A673 (cell line): Measurements from ENCODE around the gene ZMAT5. TPM values are rescaled to one million over a fixed set of nuclear protein-coding genes. Genes with fewer than 3 reads are reported as not detected.

Experiments
- BruUV-seq: library from RNA; stranded (reverse); fragments of 400-500 nt; replicated peaks from 2 replicates; lab custom pipeline; 2021; lab: Mats Ljungman, UMichigan
- CTCF ChIA-PET: fragments of 300-600 bp; sonication (Branson Sonifier 250); formaldehyde crosslinking; loops from one replicate; lab custom pipeline; 2022; ENCODE audit warnings: antibody characterized with exemption; lab: Charles Lee
- POLR2A ChIA-PET: fragments of 300-600 bp; sonication (Branson Sonifier 250); formaldehyde crosslinking; loops from one replicate; lab custom pipeline; 2022; ENCODE audit warnings: antibody characterized with exemption; ENCODE audit not compliant: low non-redundant PET; lab: Charles Lee
- DNase-seq: peaks from one replicate; pipeline ENCODE4 v3.0.0-alpha.2; 2015; ENCODE audit warnings: low spot score
- H3K27ac ChIP-seq: fragments of 200-600 bp; sonication (generic); 2 replicates; pipeline ENCODE4 v1.5.1; 2016; ENCODE audit warnings: mixed run types, low read depth, mild to moderate bottlenecking, mixed read lengths, antibody characterized with exemption, low read length; ENCODE audit not compliant: poor library complexity, severe bottlenecking
- H3K27me3 ChIP-seq: fragments of 200-600 bp; sonication (generic); replicated peaks from 2 replicates; pipeline ENCODE4 v1.6.1; 2017; ENCODE audit warnings: mixed run types, low read depth, mild to moderate bottlenecking, mixed read lengths, antibody characterized with exemption, low read length; ENCODE audit not compliant: insufficient read depth, poor library complexity
- H3K36me3 ChIP-seq: fragments of 200-600 bp; sonication (generic); 2 replicates; pipeline ENCODE4 v1.6.1; 2016; ENCODE audit warnings: mixed run types, mild to moderate bottlenecking, mixed read lengths, antibody characterized with exemption, low read length; ENCODE audit not compliant: insufficient read depth, poor library complexity, severe bottlenecking
- H3K4me1 ChIP-seq: fragments of 200-600 bp; sonication (generic); 2 replicates; pipeline ENCODE4 v1.6.1; 2017; ENCODE audit warnings: mixed run types, mild to moderate bottlenecking, mixed read lengths, antibody characterized with exemption, low read length; ENCODE audit not compliant: insufficient read depth, poor library complexity, severe bottlenecking
- H3K4me3 ChIP-seq: fragments of 200-600 bp; sonication (generic); 2 replicates; pipeline ENCODE4 v1.5.1; 2016; ENCODE audit warnings: low read depth, mixed run types, mild to moderate bottlenecking, mixed read lengths, low read length; ENCODE audit not compliant: poor library complexity, severe bottlenecking
- H3K9me3 ChIP-seq: fragments of 200-600 bp; sonication (generic); 2 replicates; pipeline ENCODE4 v1.6.1; 2016; ENCODE audit warnings: mixed run types, low read depth, mild to moderate bottlenecking, mixed read lengths, antibody characterized with exemption, low read length; ENCODE audit not compliant: poor library complexity, severe bottlenecking
- CTCF ChIP-seq: fragments of 300-800, 200-600 bp; sonication (generic); conservative IDR thresholded peaks from 2 replicates; pipeline ENCODE4 v1.5.1; 2017; ENCODE audit warnings: low read depth, mild to moderate bottlenecking, antibody characterized with exemption, low read length, moderate library complexity, mixed read lengths
- EZH2 ChIP-seq: fragments of 200-600 bp; sonication (generic); IDR thresholded peaks from 2 replicates; pipeline ENCODE4 v1.6.1; 2017; ENCODE audit warnings: borderline replicate concordance, low read depth, mild to moderate bottlenecking, mixed read lengths, antibody characterized with exemption, low read length; ENCODE audit not compliant: poor library complexity, severe bottlenecking
- intact Hi-C: fragments of 100-400 bp; cut with micrococcal nuclease; formaldehyde crosslinking; loops from one replicate; pipeline ENCODE4 v1.10.0; 2022; ENCODE audit not compliant: unreplicated experiment
- total RNA-seq: library from RNA; stranded (reverse); gene quantifications from 2 replicates; pipeline ENCODE4 v1.2.3, GENCODE V29; 2021

Gene ZMAT5
- total RNA-seq, 1 experiment from 2014 or later: 19.8 TPM

- H3K36me3 ChIP-seq: no peaks in the 10 kb centered on the region
- intact Hi-C loops: no loop called here
- H3K27me3 ChIP-seq: no peaks in the 10 kb centered on the region
- BruUV-seq: no TSS peak
- TF ChIP-seq EZH2: no peak
- TF ChIP-seq CTCF: no peak
- ChIA-PET CTCF (no interaction called here), POLR2A (no interaction called here)
- no peak for DNase-seq
- no peaks in the 10 kb centered on the region for H3K9me3 ChIP-seq
- no peak overlapping the region for H3K27ac ChIP-seq
- no peak overlapping the region for H3K4me3 ChIP-seq
- H3K4me1 ChIP-seq: peaks cover 15% of the 10 kb centered on the region
Measured at GRCh38 chr22:29737251-29738117, 29.3 kb downstream of the ZMAT5 start.

GRCh38 chr22:29735416-29735815 is 31.4 kb downstream of the ZMAT5 start:
- DNase-seq: no peak
- Histone ChIP-seq H3K27me3 (no peaks in the 10 kb centered on the region), H3K9me3 (no peaks in the 10 kb centered on the region), H3K27ac (no peak overlapping the region), H3K4me1 (peaks cover 15% of the 10 kb centered on the region), H3K36me3 (no peaks in the 10 kb centered on the region), H3K4me3 (no peak overlapping the region)
- intact Hi-C loops: no loop called here
- ChIA-PET CTCF (no interaction called here), POLR2A (no interaction called here)
- TF ChIP-seq CTCF: no peak
- BruUV-seq: no TSS peak

- Histone ChIP-seq H3K4me1 (peaks cover 15% of the 10 kb centered on the region), H3K36me3 (no peaks in the 10 kb centered on the region), H3K27me3 (no peaks in the 10 kb centered on the region), H3K9me3 (no peaks in the 10 kb centered on the region), H3K27ac (no peak overlapping the region), H3K4me3 (no peak overlapping the region)
- intact Hi-C loops: no loop called here
- BruUV-seq: no TSS peak
- TF ChIP-seq EZH2 (no peak), CTCF (no peak)
- ChIA-PET POLR2A (no interaction called here), CTCF (no interaction called here)
- DNase-seq: no peak
Measured at GRCh38 chr22:29734838-29735237, 32.0 kb downstream of the ZMAT5 start.
